C1 segment of cervical spinal cord (tissue), 14 donors: ENCODE data around the gene HSFX2.
A peak's percentile ranks its signal among the peaks of the same experiment; 100 is the strongest.
"Not testable (repeated sequence)": the region's sequence is repeated elsewhere in the genome, so short reads cannot be mapped to it uniquely, and the experiment has no call there.

Source experiments
- DNase-seq, 14 donors: peaks; one replicate each; lab custom pipeline; 2025; lab: John Stamatoyannopoulos, UW

Gene HSFX2

DNA sequence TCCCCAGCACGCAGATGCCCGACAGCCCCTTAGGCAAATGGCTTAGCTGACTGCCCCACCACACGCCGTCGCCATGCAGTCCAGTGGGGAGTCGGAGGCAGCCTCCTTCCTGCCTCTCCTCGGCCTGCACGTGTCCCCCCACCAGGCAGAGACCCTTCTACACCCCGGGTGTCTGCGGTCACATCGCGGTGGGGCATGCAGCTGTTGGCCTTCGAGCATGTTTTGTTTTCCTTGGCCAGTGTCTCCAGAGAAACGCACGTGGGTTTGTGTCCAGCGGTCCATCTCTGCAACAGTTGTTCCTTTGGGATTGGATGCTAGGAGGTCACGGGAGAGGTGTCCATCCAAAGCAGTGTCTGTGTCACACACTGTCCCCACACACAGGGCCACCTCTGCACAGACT lies at the start of gene HSFX2:
Gene HSFX2 (minus strand): TSS at position 101 of the 400 bp plus-strand sequence. CDS start 614 bp downstream, outside the sequence.
- DNase-seq = not testable (repeated sequence)

- no peak for DNase-seq
Observed at GRCh38 chrX:149643496-149643895, 48.4 kb upstream of the HSFX2 start.

DNA sequence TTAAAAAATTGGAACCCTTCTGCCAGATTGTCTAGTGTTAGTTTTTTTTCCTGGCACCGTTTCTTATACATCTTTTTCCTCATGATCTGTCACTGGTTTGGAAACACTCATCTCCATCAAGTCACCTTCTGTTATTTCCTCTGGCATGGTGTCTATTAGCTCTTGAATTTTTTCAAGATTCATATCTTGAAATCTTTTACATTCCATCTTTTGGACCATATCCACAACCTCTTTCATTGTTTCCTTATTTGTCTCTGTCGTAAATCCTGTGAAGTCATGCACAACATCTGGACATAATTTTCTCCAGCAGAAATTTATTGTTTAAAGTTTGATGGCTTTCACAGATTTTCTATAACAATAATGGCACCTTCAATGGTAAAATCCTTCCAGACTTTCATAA lies 46.7 kb upstream of the HSFX2 start:
- DNase-seq = no peak

GRCh38 chrX:149641432-149641831 lies 46.3 kb upstream of the HSFX2 start:
- DNase-seq = no peak

DNA sequence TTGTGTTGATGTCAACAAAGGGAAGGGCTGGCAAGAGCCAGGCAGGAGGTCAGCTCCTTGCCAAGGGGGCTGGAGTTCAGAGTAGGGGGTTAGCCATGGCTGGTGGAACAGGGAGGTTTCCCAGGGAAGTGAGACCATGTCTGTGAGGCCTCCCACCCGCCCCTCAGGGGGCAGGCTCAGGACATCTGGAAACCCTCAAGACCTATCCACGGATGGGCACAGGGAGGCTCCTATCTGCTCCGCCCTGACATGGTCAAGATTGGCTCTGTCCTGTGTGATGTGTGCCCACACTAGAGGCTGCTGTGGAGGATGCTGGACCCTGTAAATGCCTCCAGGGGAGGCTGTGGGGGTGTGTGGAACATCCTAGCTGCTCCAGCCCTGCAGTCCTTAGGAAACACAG lies 44.5 kb upstream of the HSFX2 start:
- DNase-seq = no peak

DNA sequence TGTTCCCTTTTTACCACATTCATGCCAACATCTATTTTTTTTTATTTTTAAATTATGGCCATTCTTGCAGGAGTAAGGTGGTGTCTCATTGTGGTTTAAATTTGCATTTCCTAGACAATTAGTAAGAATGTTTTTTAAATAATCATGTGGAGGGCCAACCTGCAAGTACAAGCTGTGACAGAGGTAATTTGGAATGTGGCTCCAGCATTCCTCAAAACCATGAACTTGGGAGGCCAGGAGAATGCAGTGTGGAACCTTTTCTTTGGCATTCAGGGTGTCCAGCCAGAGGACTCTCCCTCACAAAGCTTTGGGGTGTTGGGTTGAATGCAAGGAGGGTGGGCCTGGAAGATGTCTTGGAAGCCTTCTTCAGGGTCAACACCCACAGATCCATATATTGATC lies 43.7 kb upstream of the HSFX2 start:
- DNase-seq = no peak

DNA sequence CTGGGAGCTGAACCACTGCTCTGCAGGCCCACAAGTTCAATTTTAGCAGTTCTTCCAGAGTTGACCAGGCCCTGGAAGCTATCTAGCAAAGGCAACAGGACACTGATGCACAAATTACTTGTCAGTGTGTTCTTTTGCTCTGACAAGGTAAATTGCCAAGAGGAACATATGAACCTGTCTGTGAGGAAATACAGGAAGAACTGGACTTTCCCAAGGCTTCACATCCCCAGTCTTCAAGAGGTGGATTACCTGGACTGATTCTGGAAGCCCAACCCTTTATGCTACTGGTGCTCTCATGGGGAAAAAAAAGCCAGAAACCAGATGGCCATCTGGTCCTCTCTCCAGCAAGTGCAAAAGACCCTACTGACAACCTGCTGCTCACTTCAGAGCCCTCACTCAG lies 38.4 kb upstream of the HSFX2 start:
- no peak for DNase-seq

DNA sequence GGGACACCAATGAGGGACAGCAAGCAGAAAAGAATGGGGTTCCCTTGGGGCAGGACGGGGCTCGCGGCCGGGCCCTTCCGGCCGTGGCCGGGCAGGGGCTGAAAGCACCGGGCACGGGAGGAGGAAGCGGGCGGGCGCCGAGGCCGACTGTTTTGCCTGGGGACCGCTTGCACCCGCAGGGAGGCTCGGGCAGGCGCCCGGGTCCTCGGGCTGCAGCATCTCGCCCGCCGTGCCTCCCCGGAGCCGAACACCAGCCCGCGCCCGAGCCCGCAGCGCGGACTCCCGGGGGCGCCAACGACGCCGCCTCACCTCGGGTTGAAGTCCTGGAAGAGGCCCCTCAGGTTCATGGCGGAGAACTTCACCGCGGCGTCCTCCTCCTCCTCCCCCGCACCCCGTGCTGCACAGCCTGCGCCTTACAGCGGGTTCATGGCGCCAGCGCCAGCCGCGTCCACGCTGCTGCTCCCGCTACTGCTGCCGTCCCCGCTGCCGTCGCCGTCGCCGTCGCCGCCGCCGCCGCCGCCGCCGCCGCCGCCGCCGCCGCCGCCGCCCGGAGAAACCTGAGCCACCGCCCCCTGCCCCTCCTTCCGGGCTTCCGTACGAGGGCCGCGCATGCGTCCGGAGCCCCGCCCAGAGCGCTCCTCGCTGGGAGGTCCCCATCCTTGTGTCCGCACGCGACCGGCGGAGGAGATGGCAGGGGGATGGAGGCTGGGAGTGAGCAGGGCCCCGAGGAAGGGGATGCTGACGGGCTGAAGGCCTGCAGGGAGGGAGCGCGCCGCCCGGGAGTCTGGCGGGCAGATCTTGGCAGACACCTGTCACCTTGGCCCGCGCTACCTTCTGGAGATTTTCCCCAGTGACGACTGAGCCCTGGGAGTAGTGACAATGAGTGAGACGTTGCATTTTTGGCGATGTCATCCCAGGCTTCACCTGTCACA lies 36.4 kb upstream of the HSFX2 start, which contains the start of gene TMEM185A:
Gene TMEM185A (minus strand): TSS at position 559 of the 932 bp plus-strand sequence. CDS start 212 bp downstream, at position 347.
- DNase-seq = peak in 11 of 14 donors; percentile 12 to 56 (median 34)

- peak in 3 of 14 donors; percentile 1 to 13 (median 6) for DNase-seq
Observed at GRCh38 chrX:149630681-149631233, 35.6 kb upstream of the HSFX2 start.

DNA sequence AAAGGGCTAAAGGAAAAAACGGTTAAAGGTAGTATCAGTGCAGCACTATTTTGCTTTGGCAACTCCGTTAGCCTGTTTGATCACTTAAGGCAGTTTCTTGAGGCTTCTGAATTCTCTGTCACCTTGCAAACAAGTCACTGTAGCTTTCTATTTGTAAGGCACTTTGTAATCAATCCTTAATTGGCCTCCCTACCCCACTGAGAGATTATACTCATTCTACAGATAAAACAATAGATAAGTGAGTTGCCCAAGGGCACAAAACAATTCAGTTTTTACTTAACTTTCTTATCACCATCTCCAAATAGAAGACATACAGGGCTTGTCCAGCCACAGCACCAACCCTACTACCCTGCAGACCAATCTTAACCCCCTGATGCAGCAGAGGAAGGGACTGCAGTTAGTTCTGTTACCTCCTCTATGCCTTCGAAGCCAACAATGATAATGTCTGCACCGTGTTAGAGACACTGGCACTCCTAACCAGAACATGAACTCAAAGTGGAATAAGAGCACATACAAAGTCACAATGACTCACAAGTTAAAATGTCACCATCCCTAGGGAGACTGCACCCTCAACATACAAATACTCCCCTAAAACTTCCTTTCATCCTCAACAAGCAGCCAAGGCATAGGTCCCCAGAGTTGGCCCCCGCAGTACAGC lies 34.7 kb upstream of the HSFX2 start:
- DNase-seq = no peak

- no peak for DNase-seq
Observed at GRCh38 chrX:149628768-149629167, 33.7 kb upstream of the HSFX2 start.

GRCh38 chrX:149628280-149628679 lies 33.2 kb upstream of the HSFX2 start:
- DNase-seq = no peak

DNA sequence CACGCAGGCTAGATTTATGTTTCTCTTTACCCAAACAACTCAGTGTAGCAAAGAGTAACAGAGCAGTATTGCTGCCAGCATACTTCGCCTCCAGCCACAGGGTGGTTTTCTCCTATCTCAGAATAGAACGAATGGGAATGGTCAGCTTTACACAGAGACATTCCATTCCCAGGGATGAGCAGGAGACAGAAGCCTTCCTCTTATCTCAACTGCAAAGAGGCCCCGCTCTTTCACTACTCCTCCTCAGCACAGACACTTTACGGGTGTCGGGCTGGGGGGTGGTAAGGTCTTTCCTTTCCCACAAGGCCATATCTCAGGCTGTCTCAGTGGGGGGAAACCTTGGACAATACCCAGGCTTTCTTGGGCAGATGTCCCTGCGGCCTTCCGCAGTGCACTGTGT lies 31.7 kb upstream of the HSFX2 start:
- DNase-seq = not testable (repeated sequence)

- not testable (repeated sequence) for DNase-seq
Observed at GRCh38 chrX:149619662-149620061, 24.5 kb upstream of the HSFX2 start.

DNA sequence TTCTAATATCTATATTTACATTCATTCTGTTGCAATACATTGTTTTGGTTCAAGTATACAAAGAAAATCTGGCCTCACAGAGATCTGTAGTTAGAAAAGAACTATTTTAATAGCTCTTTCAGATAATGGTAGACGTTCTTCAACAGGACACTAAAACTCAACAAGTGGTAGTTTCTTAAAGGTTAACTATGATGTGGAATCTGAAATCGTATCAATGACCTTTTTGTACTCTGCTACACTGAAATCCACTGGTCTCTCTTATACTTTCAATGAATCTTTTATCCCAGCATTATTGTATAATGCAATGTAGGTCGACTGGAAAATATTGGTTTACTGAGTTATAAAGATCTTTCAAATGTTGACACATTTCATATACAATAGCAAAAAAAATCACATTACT lies 23.8 kb upstream of the HSFX2 start:
- DNase-seq = no peak

DNA sequence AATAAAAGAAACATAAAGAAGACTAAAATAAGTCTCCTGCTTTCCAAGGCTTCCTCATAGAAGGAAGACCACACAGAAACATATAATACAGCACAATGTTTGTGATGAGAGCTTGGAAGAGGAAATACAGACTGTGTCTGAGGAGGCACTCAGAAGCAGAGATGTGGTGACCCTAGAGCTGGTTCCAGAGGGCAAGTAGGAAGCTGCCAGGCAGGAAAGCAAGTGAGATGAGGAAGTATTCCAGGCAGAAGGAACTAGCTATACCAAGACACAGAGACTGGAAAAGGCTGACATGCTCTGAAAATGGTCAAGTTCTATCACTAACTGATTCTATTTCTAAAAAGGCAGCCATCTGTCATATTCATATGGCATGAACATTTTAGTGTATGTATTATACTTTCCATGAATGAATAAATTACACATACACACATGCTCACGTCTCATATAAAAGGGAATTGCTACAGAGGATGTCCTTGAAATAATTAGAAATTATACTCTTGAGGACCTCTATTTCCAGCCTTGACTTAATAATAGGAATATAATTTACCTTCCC lies 16.6 kb upstream of the HSFX2 start:
- no peak for DNase-seq

DNA sequence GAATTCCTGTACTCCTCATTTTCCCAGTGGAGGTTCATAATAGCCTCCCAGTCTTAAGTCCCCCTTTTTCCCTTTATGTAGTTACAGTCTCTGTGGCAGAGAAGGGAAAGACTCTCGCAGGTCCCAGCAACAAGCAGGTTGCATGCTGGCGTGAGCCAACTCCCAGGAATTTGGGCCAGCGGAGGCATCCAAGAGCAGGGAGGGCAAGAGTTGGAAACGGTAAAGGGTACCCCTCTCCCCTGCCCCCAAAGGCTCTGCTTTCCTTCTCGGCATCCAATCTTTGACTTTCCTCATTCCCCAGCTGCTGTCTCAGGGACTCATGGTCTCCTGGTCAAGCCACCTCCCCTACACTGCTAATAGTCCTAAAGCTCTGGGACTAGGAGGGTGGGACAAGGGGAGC lies 15.4 kb upstream of the HSFX2 start:
- no peak for DNase-seq

- DNase-seq = no peak
Observed at GRCh38 chrX:149607699-149608098, 12.6 kb upstream of the HSFX2 start.

GRCh38 chrX:149605248-149605885 lies 10.3 kb upstream of the HSFX2 start:
- not testable (repeated sequence) for DNase-seq

- not testable (repeated sequence) for DNase-seq
Observed at GRCh38 chrX:149598603-149599002, 3.5 kb upstream of the HSFX2 start.

DNA sequence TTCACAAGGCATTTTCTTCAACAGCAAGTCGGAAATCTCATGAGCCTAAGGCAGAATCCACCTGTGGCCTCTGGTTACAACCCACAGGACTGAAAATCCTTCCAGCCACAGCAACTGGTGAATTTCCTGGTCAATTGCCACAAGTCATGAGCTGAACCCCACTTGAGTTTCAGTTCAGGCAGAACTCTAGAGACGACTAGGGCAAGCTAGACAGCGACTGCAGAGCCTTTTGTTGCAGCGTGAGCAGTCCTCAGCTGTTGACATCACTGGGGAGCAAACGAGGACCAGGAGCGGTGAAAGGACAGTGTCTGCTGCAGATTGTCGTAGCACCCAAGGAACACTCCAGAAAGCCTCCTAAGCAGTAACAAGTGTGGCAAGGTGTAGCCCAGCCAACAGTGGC lies 829 bp upstream of the HSFX2 start:
- DNase-seq = not testable (repeated sequence)
